HG02840 (cell line): ENCODE data around the gene RBM3.

Experiments
- ATAC-seq: cut with Tn5 transposase; IDR thresholded peaks from one replicate; pipeline ENCODE4 v1.9.1; 2021; ENCODE audit warnings: mild to moderate bottlenecking, moderate library complexity, moderate number of reproducible peaks; ENCODE audit not compliant: unreplicated experiment, low FRiP score

RBM3 gene

DNA sequence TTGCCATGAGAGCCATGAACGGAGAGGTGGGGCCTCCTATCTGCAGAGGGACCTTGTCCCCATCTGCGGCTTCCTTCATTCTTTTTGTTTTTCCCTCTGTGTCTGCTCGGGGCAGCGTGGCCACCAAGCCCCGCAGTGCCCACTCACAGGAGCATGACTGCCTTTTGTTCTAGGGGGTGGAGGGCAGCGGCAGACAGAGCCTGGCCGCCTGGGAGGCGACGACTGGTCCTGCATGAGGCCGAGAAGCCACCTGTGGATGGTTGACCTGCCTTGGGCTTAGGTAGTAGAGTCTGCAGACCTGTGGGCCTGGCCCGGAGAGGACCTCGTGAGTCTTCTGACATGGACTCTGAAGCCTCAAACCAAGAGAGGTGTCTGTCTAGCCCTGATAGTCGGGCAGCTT lies 1.4 kb downstream of the RBM3 start:
- ATAC-seq: no peak

- no peak for ATAC-seq
Observed at GRCh38 chrX:48576108-48576507, 1.8 kb downstream of the RBM3 start.

DNA sequence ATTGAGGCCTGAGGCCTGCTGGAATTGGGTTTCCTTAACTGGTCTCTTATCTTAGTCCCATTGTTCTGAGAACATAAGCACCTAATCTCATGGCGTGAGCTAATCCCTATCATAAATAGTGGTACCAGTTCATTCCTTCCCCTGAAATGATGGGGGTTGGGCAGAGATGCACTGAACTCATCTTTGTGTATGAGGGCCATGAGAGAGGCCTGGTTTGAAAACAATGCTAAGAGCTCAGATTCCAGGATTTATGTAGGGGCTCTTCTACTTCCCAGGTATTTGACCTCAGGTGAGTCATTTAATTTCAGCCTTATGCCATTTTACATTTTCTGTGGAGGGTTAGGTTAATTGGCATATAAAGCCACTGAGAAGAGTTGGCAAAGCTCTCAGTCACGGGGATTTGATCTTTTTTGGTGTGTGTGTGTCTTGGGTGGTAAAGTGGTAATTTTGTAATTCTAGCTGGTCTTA lies 4.4 kb downstream of the RBM3 start:
- no peak for ATAC-seq

DNA sequence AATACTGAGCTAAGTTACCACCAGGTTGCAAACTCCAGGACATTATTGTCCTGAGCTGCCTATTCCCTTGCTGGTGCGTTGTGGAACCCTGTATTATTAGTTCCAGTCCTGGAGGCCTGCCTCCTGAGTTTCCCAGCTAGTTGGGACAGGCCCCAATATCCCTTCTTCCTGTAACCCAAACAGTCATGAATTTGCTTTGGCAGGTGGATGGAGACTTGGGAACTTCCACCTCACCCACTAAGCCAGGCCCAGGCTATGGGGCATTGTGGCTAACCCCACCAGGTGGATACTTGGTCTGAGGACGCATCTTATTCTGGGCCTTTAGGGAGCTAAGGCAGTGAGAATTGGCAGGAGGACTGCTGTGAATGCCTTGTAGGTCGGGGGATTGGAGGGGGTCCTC lies 5.0 kb downstream of the RBM3 start:
- no peak for ATAC-seq

GRCh38 chrX:48580662-48581061 lies 6.4 kb downstream of the RBM3 start:
- no peak for ATAC-seq

DNA sequence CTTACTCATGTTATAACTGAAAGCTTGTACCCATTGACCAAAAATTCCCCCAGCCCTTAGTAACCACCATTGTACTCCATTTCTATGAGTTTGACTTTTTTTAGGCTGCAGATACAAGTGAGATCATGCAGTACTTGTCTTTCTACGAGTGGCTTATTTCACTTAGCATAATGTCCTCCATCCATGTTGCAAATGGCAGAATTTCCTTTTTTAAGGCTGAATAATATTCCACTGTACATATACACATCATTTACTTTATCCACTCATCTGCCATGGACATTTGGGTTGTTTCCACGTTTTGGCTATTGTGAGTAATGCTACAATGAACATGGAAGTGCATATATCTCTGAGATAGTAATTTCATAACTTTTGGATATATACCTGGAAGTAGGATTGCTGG lies 10.4 kb downstream of the RBM3 start:
- no peak for ATAC-seq

GRCh38 chrX:48589482-48590162 lies 15.3 kb downstream of the RBM3 start:
- no peak for ATAC-seq

DNA sequence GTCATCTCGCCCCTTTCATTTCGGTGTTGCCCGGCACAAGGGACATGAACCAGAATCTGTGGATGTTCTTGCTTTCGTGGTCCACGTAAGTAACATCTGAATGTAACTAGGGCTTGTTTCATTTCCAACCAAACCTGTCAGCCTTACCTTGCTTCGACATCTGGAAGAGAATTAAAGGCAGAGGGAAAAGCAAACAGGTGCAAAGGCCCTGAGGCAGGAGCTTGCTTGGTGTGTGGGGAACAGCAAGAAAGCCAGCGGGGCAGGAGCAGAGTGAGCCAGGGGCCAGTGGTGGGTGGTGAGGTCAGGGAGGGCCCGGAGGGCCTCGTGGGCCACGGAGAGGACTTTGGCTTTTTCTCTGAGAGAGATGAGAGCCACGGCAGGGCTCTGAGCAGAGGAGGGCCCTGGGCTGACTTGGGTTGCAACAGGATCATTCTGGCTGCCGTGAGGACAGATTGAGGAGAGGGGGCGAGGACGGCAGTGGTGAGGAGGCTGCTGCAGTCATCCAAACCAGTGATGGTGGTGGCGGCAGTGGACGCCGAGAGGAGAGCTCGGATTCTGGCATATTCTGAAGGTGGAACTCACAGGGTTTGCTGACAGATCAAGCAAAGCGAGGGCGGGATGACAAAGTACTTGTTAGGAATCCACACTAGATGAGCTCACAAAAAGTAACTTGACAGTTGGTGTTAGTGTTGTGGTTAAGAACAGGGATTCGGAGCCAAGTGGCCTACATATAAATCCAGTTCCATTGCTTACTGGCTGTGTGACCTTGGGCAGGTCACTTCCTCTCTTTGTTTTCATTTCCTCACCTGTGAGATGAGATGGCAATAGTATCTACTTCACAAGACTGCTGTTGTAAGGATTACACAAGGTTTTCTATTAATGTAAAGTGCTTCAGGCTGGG lies 16.2 kb downstream of the RBM3 start:
- ATAC-seq: no peak

DNA sequence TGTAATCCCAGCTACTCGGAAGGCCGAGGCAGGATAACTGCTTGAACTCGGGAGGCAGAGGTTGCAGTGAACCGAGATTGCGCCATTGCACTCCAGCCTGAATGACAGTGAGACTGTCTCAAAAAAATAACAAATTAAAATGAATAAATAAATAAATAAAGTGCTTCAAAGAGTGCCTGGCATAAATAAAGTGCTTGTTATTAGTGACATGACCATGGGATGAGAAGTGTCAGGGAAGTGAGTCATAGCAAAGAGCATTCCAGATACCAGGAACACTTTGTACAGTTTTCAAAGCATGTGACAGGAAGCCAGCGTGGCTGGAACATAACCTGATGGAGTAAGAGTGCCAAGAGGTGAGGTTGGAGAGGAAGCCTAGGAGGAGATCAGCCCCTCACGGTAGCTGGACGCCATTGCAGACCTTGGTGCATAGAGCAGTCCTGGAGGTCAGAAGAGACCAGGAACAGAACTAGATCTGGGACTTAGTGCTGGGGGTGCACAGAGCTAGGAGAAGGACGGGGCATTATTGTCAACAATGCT lies 17.0 kb downstream of the RBM3 start:
- ATAC-seq: no peak

DNA sequence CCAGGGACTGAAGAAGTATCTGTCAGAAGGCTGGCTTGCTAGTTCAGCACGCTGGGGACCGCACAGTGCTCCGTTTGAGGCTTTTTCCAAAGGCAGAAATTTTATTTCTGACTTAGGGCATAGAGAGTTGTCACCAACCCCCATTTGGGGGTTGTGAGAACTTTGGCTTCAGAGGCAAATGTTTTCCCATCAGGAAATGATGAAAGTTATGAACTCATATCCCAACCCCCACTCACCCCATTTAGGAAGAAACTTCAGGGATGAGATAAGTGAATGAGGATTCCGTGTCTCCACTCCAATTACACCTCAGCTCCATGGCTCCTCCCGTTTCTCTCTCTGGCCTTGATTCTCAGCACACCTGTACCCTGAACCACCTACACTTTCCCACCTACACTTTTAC lies 18.7 kb downstream of the RBM3 start:
- ATAC-seq: no peak

GRCh38 chrX:48595929-48596328 lies 21.6 kb downstream of the RBM3 start:
- ATAC-seq: no peak

- peak; percentile 62 for ATAC-seq
Observed at GRCh38 chrX:48597353-48598264, 23.3 kb downstream of the RBM3 start, which contains the start of gene WDR13. WDR13 (plus strand) TSS chrX:48597492; CDS start chrX:48597997, 505 bp downstream.

DNA sequence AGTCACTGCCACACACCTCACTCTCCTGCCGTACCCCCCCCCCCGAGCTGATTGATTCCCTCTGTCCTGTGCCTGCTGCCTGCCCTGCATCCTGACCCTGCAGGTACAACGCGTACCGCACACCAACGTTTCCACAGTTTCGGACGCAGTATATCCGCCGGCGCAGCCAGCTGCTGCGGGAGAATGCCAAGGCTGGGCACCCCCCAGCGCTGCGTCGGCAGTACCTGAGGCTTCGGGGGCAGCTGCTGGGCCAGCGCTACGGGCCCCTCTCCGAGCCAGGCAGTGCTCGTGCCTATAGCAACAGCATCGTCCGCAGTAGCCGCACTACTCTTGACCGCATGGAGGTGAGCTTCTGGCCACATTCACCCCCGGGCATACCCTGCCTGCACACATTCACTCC lies 24.3 kb downstream of the RBM3 start:
- no peak for ATAC-seq

GRCh38 chrX:48599341-48599740 lies 25.1 kb downstream of the RBM3 start:
- ATAC-seq: no peak

GRCh38 chrX:48600226-48600625 lies 25.9 kb downstream of the RBM3 start:
- no peak for ATAC-seq

GRCh38 chrX:48601741-48602394 lies 27.6 kb downstream of the RBM3 start:
- ATAC-seq: no peak

GRCh38 chrX:48604701-48605100 lies 30.4 kb downstream of the RBM3 start:
- no peak for ATAC-seq

DNA sequence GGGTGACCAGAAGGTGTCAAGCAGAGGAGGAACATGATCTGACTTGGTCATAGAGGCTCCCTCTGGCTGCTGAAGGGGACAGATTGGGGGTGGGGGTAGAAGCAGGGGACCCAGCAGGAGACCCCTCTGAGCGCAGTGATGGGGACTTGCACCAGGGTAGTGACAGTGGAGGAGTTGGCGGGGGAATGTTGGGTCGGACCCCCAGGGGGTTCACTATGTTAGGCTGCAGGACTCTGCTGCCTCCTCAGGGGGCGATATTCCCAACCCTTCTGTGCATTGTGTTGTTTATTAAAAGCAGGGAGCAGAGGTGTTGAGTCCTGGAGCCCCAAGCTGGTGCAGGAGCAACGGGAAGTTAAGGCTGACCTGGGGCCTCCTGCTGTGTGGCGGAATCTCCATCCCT lies 31.8 kb downstream of the RBM3 start:
- ATAC-seq: no peak

DNA sequence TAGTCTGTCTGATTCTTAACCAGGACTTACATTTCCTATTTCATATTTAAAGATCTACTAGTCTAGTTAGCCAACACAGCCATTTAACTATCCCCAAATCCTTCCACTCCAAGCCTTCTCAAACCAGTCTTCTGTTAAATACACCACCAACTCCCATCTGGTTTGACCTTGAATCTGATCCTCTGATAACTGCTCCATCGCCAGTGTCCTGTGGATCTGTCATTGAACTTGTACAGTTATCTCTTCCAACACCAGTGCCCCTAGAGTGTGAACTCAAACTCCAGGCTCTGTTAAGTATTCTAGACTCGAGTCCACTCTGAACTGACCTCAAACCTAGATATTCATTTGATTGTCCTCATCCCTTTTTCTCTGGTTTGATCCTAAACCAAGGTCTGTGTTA lies 37.4 kb downstream of the RBM3 start:
- no peak for ATAC-seq
